A549 (cell line): Measurements from ENCODE around the gene RECK. TPM values are rescaled to one million over a fixed set of nuclear protein-coding genes. Genes with fewer than 3 reads are reported as not detected.
A peak's percentile ranks its signal among the peaks of the same experiment; 100 is the strongest.

Experiments used
- ATAC-seq, 2 experiments: fragments of 200-7000 bp in 1 of 2; fragments of >200 bp in 1 of 2; cut with Nextera tagmentation in 1 of 2; cut with Tn5 transposase in 1 of 2; 3 replicates each; pipeline versions ENCODE4 v1.8.0 to v1.9.1; 2018 to 2020; ENCODE audit warnings: mild to moderate bottlenecking in 1 of 2, moderate library complexity in 1 of 2
- CTCF ChIA-PET: fragments of 300-600 bp; sonication (Branson Sonifier 250); formaldehyde crosslinking; extraction: SDS; loops from one replicate; lab custom pipeline; 2021; ENCODE audit warnings: antibody characterized with exemption, inconsistent platforms; lab: Yijun Ruan, JAX
- POLR2A ChIA-PET: fragments of 350-600 bp; formaldehyde crosslinking; extraction: SDS; loops from one replicate; lab custom pipeline; 2021; ENCODE audit warnings: antibody characterized with exemption, inconsistent platforms; lab: Yijun Ruan, JAX
- DNase-seq, 2 experiments: peaks; one replicate each; pipeline versions ENCODE4 v3.0.0 to v3.0.0-alpha.2; 2011 to 2016; ENCODE audit warnings: low read depth in 1 of 2, low spot score in 1 of 2
- FAIRE-seq: peaks from 2 replicates; lab custom pipeline; 2011; peaks lifted over from hg19 to GRCh38; lab: Jason Lieb, UNC
- H3K27ac ChIP-seq, 2 experiments: fragments of >200 bp; sonication (Bioruptor Twin); formaldehyde crosslinking; 3 replicates each; pipeline ENCODE4 v1.5.1; 2016 to 2017
- H3K4me1 ChIP-seq: fragments of >200 bp; sonication (Bioruptor Twin); formaldehyde crosslinking; 3 replicates; pipeline ENCODE4 v1.6.1; 2016
- H3K4me2 ChIP-seq: fragments of >200 bp; sonication (Bioruptor Twin); formaldehyde crosslinking; 3 replicates; pipeline ENCODE4 v1.6.1; 2016
- H3K4me3 ChIP-seq: fragments of >200 bp; sonication (Bioruptor Twin); formaldehyde crosslinking; 3 replicates; pipeline ENCODE4 v1.5.1; 2016
- H3K9me3 ChIP-seq: fragments of >200 bp; sonication (Bioruptor Twin); formaldehyde crosslinking; 3 replicates; pipeline ENCODE4 v1.6.1; 2016
- ATOH8 ChIP-seq: fragments of 250-450 bp; sonication (Bioruptor Pico); IDR thresholded peaks from 2 replicates; pipeline ENCODE4 v1.5.0; 2020; ENCODE audit warnings: low read depth, mild to moderate bottlenecking, moderate library complexity
- CBX2 ChIP-seq: fragments of 200-600 bp; sonication (generic); IDR thresholded peaks from 2 replicates; pipeline ENCODE4 v1.6.1; 2016; ENCODE audit warnings: low read depth, mild to moderate bottlenecking, borderline replicate concordance
- CEBPB ChIP-seq, 2 experiments: fragments of >200 bp in 1 of 2; sonication (Bioruptor Twin) in 1 of 2; formaldehyde crosslinking in 1 of 2; IDR thresholded peaks; 2 replicates each; pipeline ENCODE4 v1.6.1; 2012 to 2016
- CHD4 ChIP-seq: fragments of 200-600 bp; sonication (generic); IDR thresholded peaks from 2 replicates; pipeline ENCODE4 v1.6.1; 2016; ENCODE audit warnings: antibody characterized with exemption, mild to moderate bottlenecking, borderline replicate concordance
- CTCF ChIP-seq: fragments of >200 bp; sonication (Bioruptor Twin); formaldehyde crosslinking; IDR thresholded peaks from 3 replicates; pipeline ENCODE4 v1.5.1; 2016
- EHF ChIP-seq: fragments of 250-450 bp; sonication (Bioruptor Pico); IDR thresholded peaks from 2 replicates; pipeline ENCODE4 v1.5.0; 2020; ENCODE audit warnings: mild to moderate bottlenecking
- EP300 ChIP-seq, 2 experiments: fragments of >200 bp; sonication (Bioruptor Twin); formaldehyde crosslinking; IDR thresholded peaks; 2 replicates in 1 of 2; 3 replicates in 1 of 2; pipeline ENCODE4 v1.6.1; 2016 to 2017
- FOSB ChIP-seq: fragments of 250-450 bp; sonication (Bioruptor Pico); IDR thresholded peaks from 2 replicates; pipeline ENCODE4 v1.5.0; 2020; ENCODE audit warnings: mild to moderate bottlenecking, moderate library complexity
- FOXS1 ChIP-seq: fragments of 250-450 bp; sonication (Bioruptor Pico); IDR thresholded peaks from 2 replicates; pipeline ENCODE4 v1.5.0; 2020; ENCODE audit warnings: mild to moderate bottlenecking, moderate library complexity
- GATA3 ChIP-seq: IDR thresholded peaks from 2 replicates; pipeline ENCODE4 v1.6.1; 2012; ENCODE audit warnings: borderline replicate concordance
- JUN ChIP-seq, 2 experiments: fragments of >200 bp; sonication (Bioruptor Twin); formaldehyde crosslinking; IDR thresholded peaks; 2 replicates in 1 of 2; 3 replicates in 1 of 2; pipeline ENCODE4 v1.6.1; 2016 to 2017
- JUNB ChIP-seq: fragments of >200 bp; sonication (Bioruptor Twin); formaldehyde crosslinking; IDR thresholded peaks from 2 replicates; pipeline ENCODE4 v1.6.1; 2016
- KDM1A ChIP-seq: fragments of 200-600 bp; sonication (generic); IDR thresholded peaks from 2 replicates; pipeline ENCODE4 v1.6.1; 2016; ENCODE audit warnings: low read depth, mild to moderate bottlenecking
- KDM5A ChIP-seq: fragments of 200-600 bp; sonication (generic); IDR thresholded peaks from 2 replicates; pipeline ENCODE4 v1.6.1; 2016; ENCODE audit warnings: antibody characterized with exemption, mild to moderate bottlenecking
- MAX ChIP-seq: IDR thresholded peaks from 2 replicates; pipeline ENCODE4 v1.6.1; 2012
- NPAS2 ChIP-seq: fragments of 250-450 bp; sonication (Bioruptor Pico); IDR thresholded peaks from 2 replicates; pipeline ENCODE4 v1.8.0; 2022; ENCODE audit warnings: mild to moderate bottlenecking, moderate library complexity, borderline replicate concordance
- POLR2A ChIP-seq: IDR thresholded peaks from 2 replicates; pipeline ENCODE4 v1.6.1; 2012; ENCODE audit warnings: mild to moderate bottlenecking, low read length
- RCOR1 ChIP-seq: fragments of 150-350 bp; IDR thresholded peaks from 2 replicates; pipeline ENCODE4 v1.6.1; 2014; ENCODE audit warnings: antibody characterized with exemption, low read length, low read depth
- SREBF2 ChIP-seq: fragments of 450-650 bp; IDR thresholded peaks from 2 replicates; pipeline ENCODE4 v1.6.1; 2014; ENCODE audit warnings: mild to moderate bottlenecking, moderate library complexity
- USF2 ChIP-seq: fragments of 450-650 bp; IDR thresholded peaks from 2 replicates; pipeline ENCODE4 v1.6.1; 2014; ENCODE audit warnings: antibody characterized with exemption
- ZFP36 ChIP-seq: fragments of 450-650 bp; IDR thresholded peaks from 2 replicates; pipeline ENCODE4 v1.6.1; 2014; ENCODE audit warnings: borderline replicate concordance; ENCODE audit not compliant: partially characterized antibody
- WGBS: methylation state at CpG from one replicate; pipeline ENCODE4 v1.1.6; 2017; ENCODE audit errors: missing lambda C conversion rate; 5-methylcytosine and 5-hydroxymethylcytosine counted together
- polyA plus RNA-seq, 4 experiments: library from polyadenylated mRNA; depleted of rRNA in 3 of 4; stranded (reverse); fragments of >200 nt; fragmentation: RNase III in 1 of 4; extraction: RNeasy Plus Mini Kit Qiagen cat#74134 plus additional on column Dnase treatment in 1 of 4; gene quantifications; 2 replicates in 3 of 4; 3 replicates in 1 of 4; pipeline ENCODE4 v1.2.3, GENCODE V29; 2011 to 2017

RECK gene
- polyA plus RNA-seq, 2 of the 4 experiments (the other 2 are of a cell fraction), result 5.0 to 8.7 TPM

- peaks cover 12% of the 10 kb centered on the region for H3K4me1 ChIP-seq
- H3K4me2 ChIP-seq, result no peak overlapping the region
- ATAC-seq (no peak), DNase-seq (no peak), FAIRE-seq (no peak)
- POLR2A ChIA-PET, result no interaction called here
- H3K27ac ChIP-seq, result no peak overlapping the region
- WGBS, result 51% methylated on average over 2 of the region's 2 CpGs
- TF ChIP-seq FOSB (CRISPR knock-in tag) (no peak), CHD4 (no peak), FOXS1 (no peak), POLR2A (no peak), EP300 (IDR thresholded peaks at IDR 0.05) (no peak), KDM1A (no peak), JUN (IDR thresholded peaks at IDR 0.05) (no peak), RCOR1 (no peak), ZFP36 (no peak)
- H3K4me3 ChIP-seq, result no peak overlapping the region
- no peaks in the 10 kb centered on the region for H3K9me3 ChIP-seq
- CTCF ChIA-PET, result interaction anchor here (2.1 to 14.2 kb wide), 4 partner anchors 8 to 123 kb away, joined by 6 to 210 read pairs (median 16); no protein-coding TSS in a partner anchor
Observed at GRCh38 chr9:36025746-36026145, 11.0 kb upstream of the RECK start.

GRCh38 chr9:36029202-36029601, 7.5 kb upstream of the RECK start:
- TF ChIP-seq ZFP36 (no peak), FOSB (CRISPR knock-in tag) (no peak), SREBF2 (no peak), EHF (no peak), CBX2 (no peak), CEBPB (IDR thresholded peaks at IDR 0.05) (no peak), ATOH8 (CRISPR knock-in tag) (no peak), USF2 (no peak), EP300 (IDR thresholded peaks at IDR 0.05) (no peak), CHD4 (no peak), GATA3 (no peak), NPAS2 (no peak), POLR2A (no peak), KDM5A (no peak), MAX (no peak), JUNB (no peak), CTCF (no peak)
- peak; percentile 51 for FAIRE-seq
- WGBS, result 53% methylated on average over 1 of the region's 1 CpG
- H3K4me1 ChIP-seq, result peaks cover 12% of the 10 kb centered on the region
- no peak overlapping the region for H3K4me3 ChIP-seq
- no peak for ATAC-seq
- ChIA-PET POLR2A (interaction anchor here (1.1 kb wide), 1 partner anchor 162 kb away, joined by 4 read pairs; the partner anchor contains the start of gene CLTA), CTCF (interaction anchor here (0.6 to 14.2 kb wide), 10 partner anchors 8 to 138 kb away, joined by 3 to 210 read pairs (median 4); no protein-coding TSS in a partner anchor)
- DNase-seq, result no peak
- H3K4me2 ChIP-seq, result peak overlapping the region; percentile 28; the same call in 1 of the 3 replicates
- no peaks in the 10 kb centered on the region for H3K9me3 ChIP-seq
- H3K27ac ChIP-seq, result no peak overlapping the region; a peak in 1 of 6 replicates
